Cardiac muscle cell (in vitro differentiated cells and primary cell): Measurements from ENCODE around the gene TMED1. TPM values are rescaled to one million over a fixed set of nuclear protein-coding genes. Genes with fewer than 3 reads are reported as not detected.
A peak's percentile ranks its signal among the peaks of the same experiment; 100 is the strongest.
"Not testable (repeated sequence)": the region's sequence is repeated elsewhere in the genome, so short reads cannot be mapped to it uniquely, and the experiment has no call there.

ENCODE experiments used
- DNase-seq, 2 donors: peaks; one replicate each; pipeline versions ENCODE4 v3.0.0 to v3.0.0-alpha.2; 2010 to 2017; ENCODE audit warnings: low read depth in 1 of 2, low spot score in 1 of 2
- H3K27ac ChIP-seq: fragments of 200-600 bp; sonication (generic); 2 replicates; pipeline ENCODE4 v1.5.1; 2016
- H3K27me3 ChIP-seq: fragments of 200-600 bp; sonication (generic); 2 replicates; pipeline ENCODE4 v1.6.0; 2016; ENCODE audit warnings: control low read depth
- H3K36me3 ChIP-seq: fragments of 200-600 bp; sonication (generic); 2 replicates; pipeline ENCODE4 v1.5.1; 2016; ENCODE audit warnings: control low read depth
- H3K4me1 ChIP-seq: fragments of 200-600 bp; sonication (generic); 2 replicates; pipeline ENCODE4 v1.8.1; 2017; ENCODE audit warnings: low read depth, mild to moderate bottlenecking, mixed run types
- H3K4me3 ChIP-seq: fragments of 200-600 bp; sonication (generic); 2 replicates; pipeline ENCODE4 v1.5.1; 2016; ENCODE audit warnings: mild to moderate bottlenecking
- H3K9me3 ChIP-seq: fragments of 200-600 bp; sonication (generic); 2 replicates; pipeline ENCODE4 v1.5.1; 2017; ENCODE audit warnings: low read depth, mild to moderate bottlenecking, control low read depth
- polyA plus RNA-seq: library from polyadenylated mRNA; unstranded; fragments of >200 nt; fragmentation: Nextera tagmentation; extraction: Ambion mirVana; gene quantifications from 2 replicates; pipeline ENCODE4 v1.2.1, GENCODE V29; 2016
- total RNA-seq: library from RNA; depleted of rRNA; stranded (reverse); fragments of >200 nt; gene quantifications from 2 replicates; pipeline ENCODE4 v1.2.3, GENCODE V29; 2016
- TF ChIP-seq, protein P1 (sequence below): IDR thresholded peaks from 2 replicates; pipeline ENCODE4 v1.5.1; 2012; ENCODE audit warnings: low read depth, mild to moderate bottlenecking, low read length

TMED1 gene
- total and polyA plus RNA-seq, 2 experiments from 2014 or later = 83.1 to 131 TPM

DNA sequence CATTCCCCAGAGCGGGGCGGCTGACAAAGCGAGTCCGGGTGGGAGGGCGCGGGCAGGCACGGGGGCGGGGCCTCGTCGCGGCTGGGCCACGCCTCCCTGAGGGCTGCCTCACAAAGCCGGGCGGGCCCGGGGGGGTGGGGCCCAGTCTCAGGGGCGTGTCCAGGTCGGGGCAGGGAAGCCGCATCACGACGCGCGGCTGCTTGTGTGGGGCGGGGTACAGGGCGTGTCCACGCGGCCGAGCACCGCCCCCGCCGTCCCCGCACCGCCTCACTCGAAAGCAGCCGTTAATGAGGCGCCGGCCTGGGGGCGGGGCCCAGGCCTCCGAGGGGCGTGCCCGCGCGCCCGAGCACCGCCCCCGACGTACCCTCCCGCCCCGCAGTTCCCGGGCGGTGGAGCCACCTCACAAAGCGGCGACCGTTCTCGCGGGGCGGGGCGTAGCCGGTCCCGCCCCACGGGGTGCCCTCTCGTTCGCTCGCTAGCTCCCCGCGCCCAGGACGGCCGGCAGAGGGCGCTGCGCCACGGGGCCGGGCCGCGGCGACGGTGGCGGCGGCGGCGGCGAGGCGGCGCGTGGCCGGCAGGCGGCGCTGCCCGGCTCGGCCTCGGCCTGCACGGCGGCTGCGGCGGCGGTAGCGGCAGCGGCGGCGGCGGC is 35.1 kb upstream of the TMED1 start, which contains the start of gene CARM1:
CARM1 (plus strand) TSS at position 599 of the 649 bp plus-strand sequence. CDS start 150 bp downstream, outside the sequence.
- Histone ChIP-seq H3K9me3 (no peaks in the 10 kb centered on the region), H3K4me1 (peaks cover 6% of the 10 kb centered on the region), H3K36me3 (no peaks in the 10 kb centered on the region), H3K27ac (peak within 1 kb of the TSS; percentile 96), H3K27me3 (no peaks in the 10 kb centered on the region), H3K4me3 (peak within 1 kb of the TSS; percentile 95)
- TF ChIP-seq, protein P1, sequence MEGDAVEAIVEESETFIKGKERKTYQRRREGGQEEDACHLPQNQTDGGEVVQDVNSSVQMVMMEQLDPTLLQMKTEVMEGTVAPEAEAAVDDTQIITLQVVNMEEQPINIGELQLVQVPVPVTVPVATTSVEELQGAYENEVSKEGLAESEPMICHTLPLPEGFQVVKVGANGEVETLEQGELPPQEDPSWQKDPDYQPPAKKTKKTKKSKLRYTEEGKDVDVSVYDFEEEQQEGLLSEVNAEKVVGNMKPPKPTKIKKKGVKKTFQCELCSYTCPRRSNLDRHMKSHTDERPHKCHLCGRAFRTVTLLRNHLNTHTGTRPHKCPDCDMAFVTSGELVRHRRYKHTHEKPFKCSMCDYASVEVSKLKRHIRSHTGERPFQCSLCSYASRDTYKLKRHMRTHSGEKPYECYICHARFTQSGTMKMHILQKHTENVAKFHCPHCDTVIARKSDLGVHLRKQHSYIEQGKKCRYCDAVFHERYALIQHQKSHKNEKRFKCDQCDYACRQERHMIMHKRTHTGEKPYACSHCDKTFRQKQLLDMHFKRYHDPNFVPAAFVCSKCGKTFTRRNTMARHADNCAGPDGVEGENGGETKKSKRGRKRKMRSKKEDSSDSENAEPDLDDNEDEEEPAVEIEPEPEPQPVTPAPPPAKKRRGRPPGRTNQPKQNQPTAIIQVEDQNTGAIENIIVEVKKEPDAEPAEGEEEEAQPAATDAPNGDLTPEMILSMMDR = peak; percentile 48
- peak; percentile 98 to 100 for DNase-seq

DNA sequence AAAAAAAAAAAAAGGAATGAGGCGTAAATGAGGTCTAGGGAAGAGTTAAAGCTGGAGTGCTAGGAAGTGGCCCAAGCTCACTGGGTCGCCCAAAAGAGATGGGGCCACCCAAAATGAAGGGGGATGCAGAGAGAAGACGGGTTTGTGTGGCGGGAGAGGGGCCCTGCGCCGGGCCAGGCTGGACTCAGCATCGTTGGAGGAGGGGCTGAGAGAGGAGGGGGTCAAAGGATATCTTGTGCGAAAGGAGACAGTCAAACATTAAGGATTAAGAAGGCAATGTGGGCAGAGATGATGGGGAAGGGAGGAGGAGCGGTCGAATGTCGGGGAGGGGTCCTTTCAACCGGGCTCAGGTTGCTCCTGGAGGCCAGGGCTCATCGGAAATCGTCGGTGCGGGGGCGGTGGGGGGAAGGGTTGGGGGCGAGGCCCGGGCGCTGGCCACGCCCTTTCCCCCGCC is 34.5 kb upstream of the TMED1 start:
- peak overlapping the region; percentile 38 for H3K4me3 ChIP-seq
- no peaks in the 10 kb centered on the region for H3K9me3 ChIP-seq
- DNase-seq = no peak
- H3K36me3 ChIP-seq = no peaks in the 10 kb centered on the region
- TF ChIP-seq, protein P1 = no peak
- H3K27me3 ChIP-seq = no peaks in the 10 kb centered on the region
- peaks cover 6% of the 10 kb centered on the region for H3K4me1 ChIP-seq
- peak overlapping the region; percentile 55 for H3K27ac ChIP-seq

DNA sequence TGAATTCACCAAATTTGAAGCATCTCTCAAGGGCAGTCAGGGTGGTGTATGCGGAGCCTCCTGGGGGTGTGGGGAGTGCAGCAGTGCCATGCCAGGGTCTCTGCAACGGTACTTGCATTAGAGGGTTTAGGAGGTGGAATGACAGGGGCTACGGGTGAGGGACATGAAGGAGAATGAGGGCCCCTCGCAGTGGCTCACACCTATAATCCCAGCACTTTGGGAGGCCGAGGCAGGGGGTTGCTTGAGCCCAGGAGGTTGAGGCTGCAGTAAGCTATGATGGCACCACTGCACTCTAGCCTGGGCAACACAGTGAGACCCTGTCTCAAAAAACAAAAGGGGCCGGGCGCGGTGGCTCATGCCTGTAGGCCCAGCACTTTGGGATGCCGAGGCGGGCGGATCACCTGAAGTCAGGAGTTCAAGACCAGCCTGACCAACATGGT is 33.9 kb upstream of the TMED1 start:
- H3K27me3 ChIP-seq, H3K4me3 ChIP-seq, DNase-seq, H3K27ac ChIP-seq, H3K36me3 ChIP-seq, H3K9me3 ChIP-seq, H3K4me1 ChIP-seq: not testable (repeated sequence)

DNA sequence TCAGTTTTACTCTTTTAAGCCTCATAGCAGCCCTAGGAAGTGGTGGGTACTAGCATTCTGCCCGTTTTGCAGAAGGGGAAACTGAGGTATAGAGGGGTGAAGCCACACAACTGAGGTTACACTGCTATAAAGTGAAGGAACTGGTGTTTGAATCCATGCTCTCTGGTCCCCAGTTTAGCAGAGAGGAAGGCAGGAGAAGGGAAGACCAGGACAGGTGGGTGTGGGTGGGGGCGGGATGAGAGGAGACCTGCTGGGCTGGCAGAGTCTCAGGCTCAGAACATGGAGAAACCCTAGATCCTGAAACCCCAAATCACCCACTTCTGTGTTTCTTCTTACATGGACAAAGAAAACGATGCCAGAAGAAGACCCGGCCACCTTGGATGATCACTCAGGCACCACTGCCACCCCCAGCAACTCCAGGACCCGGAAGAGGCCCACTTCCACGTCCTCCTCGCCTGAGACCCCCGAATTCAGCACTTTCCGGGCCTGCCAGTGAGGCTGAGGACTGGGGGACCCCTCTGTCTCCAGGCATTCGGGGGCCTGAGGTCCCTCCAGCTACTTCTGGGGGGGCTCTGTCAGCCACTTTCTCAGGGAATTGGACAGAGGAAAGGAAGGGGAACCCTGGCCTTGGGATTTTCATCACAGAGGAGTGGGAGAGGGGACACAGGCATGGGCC is 33.0 kb upstream of the TMED1 start:
- TF ChIP-seq, protein P1 = no peak
- no peak for DNase-seq

DNA sequence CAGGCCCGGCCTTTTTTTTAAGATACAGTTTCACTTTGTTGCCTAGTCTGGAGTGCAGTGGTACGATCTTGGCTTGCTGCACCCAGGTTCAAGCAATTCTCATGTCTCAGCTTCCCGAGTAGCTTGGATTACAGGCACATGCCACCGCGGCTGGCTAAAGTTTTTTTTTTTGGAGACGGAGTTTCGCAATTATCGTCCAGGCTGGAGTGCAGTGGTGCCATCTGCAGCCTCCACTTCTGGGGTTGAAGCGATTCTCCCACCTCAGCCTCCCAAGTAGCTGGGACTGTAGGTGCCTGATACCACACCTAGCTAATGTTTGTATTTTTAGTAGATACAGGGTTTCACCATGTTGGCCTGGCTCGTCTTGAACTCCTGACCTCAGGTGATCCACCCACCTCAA is 30.5 kb upstream of the TMED1 start:
- no peaks in the 10 kb centered on the region for H3K27me3 ChIP-seq
- H3K9me3 ChIP-seq = no peaks in the 10 kb centered on the region
- H3K36me3 ChIP-seq = no peaks in the 10 kb centered on the region
- TF ChIP-seq, protein P1 = no peak
- H3K4me3 ChIP-seq = no peak overlapping the region
- no peak for DNase-seq
- peaks cover 3% of the 10 kb centered on the region for H3K4me1 ChIP-seq
- H3K27ac ChIP-seq = no peak overlapping the region

More for the DNA sequence above, 33.0 kb upstream of the TMED1 start:
- no peak overlapping the region for H3K4me3 ChIP-seq
- no peaks in the 10 kb centered on the region for H3K9me3 ChIP-seq
- H3K27ac ChIP-seq = no peak overlapping the region
- H3K36me3 ChIP-seq = no peaks in the 10 kb centered on the region
- peaks cover 6% of the 10 kb centered on the region for H3K4me1 ChIP-seq
- no peaks in the 10 kb centered on the region for H3K27me3 ChIP-seq

DNA sequence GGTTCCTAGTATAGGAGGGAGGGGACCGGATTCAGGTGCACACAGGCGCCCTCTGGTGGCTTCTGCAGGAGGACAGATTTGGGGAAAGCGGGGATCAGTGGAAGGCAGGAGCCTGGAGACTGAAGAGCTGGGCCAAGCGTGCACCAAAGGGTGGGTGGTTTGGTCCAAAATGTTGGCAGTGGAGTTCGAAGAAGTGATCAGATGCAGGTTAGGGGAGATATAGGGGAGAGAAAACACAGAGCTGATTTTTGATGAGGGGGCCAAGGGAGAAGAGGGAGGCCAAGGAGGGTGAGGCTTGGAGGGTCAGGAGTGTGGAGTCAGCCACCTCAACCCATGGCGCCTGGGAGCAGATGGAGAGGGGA is 28.5 kb upstream of the TMED1 start:
- no peak overlapping the region for H3K4me3 ChIP-seq
- peaks cover 3% of the 10 kb centered on the region for H3K4me1 ChIP-seq
- peak; percentile 84 to 85 for DNase-seq
- no peak overlapping the region for H3K27ac ChIP-seq
- no peaks in the 10 kb centered on the region for H3K36me3 ChIP-seq
- no peaks in the 10 kb centered on the region for H3K9me3 ChIP-seq
- TF ChIP-seq, protein P1 = peak; percentile 92
- no peaks in the 10 kb centered on the region for H3K27me3 ChIP-seq
